GM20000 (cell line): Measurements from ENCODE around the gene ATP6V1G1.

Source experiments
- DNase-seq: peaks from one replicate; pipeline ENCODE4 v3.0.0; 2012; ENCODE audit warnings: low spot score
- TF ChIP-seq, protein P1 (sequence below): IDR thresholded peaks from 2 replicates; pipeline ENCODE4 v1.5.1; 2012; ENCODE audit warnings: mild to moderate bottlenecking, control low read depth; ENCODE audit errors: extremely low read depth, missing control alignments

ATP6V1G1 gene

DNA sequence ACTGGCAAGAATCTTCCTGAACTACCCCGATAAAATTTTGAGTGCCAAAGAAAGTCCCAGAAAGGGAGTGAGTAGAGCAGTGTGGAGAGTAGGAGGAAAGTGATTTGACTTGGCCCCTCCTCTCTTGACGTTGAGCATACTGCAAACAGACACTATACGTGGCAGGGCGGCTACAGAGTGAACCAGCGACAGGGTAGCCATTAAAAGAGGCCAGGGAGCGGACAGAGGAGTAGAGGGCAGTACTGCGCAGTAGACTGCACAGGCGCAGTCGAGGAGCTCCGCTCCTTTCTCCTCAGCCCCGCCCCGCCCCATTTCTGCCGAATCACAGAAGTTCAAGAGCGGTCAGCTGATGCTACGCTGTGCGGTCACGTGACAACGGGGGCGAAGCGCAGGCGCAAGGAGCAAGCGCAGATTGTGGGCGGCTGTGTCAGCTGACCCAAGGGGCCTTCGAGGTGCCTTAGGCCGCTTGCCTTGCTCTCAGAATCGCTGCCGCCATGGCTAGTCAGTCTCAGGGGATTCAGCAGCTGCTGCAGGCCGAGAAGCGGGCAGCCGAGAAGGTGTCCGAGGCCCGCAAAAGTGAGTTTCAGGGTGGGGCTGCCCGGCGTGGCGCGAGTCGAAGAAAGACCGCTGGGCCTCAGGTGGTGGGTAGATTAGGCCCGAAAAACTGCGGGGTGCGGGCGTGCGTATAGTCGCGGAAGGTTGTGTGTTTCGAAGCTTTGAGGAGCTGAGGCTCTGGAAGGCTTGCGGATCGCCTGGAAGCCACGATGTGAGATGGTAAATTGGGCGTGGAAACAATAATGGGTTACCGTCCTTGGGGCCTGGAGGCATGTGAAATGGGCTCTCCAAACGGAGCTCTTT is at the start of gene ATP6V1G1:
Gene ATP6V1G1 (plus strand): TSS at position 425 of the 858 bp plus-strand sequence. CDS start 70 bp downstream, at position 495.
- TF ChIP-seq, protein P1, sequence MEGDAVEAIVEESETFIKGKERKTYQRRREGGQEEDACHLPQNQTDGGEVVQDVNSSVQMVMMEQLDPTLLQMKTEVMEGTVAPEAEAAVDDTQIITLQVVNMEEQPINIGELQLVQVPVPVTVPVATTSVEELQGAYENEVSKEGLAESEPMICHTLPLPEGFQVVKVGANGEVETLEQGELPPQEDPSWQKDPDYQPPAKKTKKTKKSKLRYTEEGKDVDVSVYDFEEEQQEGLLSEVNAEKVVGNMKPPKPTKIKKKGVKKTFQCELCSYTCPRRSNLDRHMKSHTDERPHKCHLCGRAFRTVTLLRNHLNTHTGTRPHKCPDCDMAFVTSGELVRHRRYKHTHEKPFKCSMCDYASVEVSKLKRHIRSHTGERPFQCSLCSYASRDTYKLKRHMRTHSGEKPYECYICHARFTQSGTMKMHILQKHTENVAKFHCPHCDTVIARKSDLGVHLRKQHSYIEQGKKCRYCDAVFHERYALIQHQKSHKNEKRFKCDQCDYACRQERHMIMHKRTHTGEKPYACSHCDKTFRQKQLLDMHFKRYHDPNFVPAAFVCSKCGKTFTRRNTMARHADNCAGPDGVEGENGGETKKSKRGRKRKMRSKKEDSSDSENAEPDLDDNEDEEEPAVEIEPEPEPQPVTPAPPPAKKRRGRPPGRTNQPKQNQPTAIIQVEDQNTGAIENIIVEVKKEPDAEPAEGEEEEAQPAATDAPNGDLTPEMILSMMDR = no peak
- DNase-seq = peak; percentile 92

DNA sequence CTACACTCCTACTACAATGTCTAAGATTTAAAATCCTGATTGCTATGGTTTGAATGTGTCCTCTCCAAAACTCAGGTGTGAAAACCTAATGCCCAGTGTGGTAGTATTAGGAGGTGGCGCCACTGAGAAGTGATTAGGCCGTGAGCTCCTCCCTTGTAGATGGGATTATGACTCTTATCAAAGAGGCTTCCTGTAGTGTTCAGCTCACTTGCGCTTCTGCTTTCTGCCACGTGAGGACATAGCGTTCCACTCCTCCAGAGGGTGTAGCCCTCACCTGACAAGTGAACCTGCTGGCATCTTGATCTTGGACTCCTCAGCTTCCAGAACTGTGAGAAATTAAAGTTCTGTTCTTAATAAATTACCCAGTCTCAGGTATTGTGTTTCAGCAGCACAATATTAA is 49.3 kb upstream of the ATP6V1G1 start:
- DNase-seq = no peak
- TF ChIP-seq, protein P1 = no peak

- TF ChIP-seq, protein P1 = no peak
- DNase-seq = no peak
Observed at GRCh38 chr9:114539701-114540380, 47.7 kb upstream of the ATP6V1G1 start.

DNA sequence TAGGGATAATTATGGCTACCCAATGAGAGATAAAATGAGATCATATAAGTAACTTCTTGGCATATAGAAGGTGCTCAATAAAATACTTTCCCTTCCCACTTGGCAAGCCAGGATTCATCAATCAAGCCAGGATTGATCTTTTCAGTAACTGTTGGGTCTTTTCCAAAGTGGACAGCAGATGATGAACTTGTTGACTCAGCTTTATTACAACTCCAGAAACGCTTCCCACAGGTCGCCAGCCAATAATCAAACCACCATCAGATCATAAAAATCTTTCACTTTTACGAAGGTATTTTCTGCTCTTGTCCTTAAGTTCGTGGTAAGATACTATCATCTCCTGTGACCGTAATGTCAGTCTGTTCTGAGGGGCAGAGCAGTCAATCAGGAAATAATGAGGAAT is 42.5 kb upstream of the ATP6V1G1 start:
- no peak for DNase-seq
- TF ChIP-seq, protein P1 = no peak

DNA sequence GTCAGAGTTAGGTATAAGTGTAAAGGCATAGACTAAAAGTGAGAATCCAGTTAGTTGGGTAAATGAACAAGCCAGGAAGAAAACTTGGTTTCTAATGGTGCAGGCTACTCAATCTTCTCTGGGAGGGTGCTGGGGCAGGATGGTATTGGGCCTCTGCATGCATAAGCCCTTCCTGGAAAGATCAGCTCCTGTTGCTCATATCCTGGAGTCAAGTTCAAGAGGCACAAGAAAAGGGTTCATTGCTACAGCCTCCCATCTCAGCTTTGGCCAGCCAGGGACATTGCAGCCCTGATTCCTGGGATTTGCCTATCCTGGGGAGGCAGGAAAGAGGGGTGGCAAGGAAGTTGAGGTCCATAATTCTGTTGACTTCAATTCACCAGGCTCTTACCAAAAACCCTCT is 40.7 kb upstream of the ATP6V1G1 start:
- no peak for DNase-seq
- TF ChIP-seq, protein P1 = no peak

GRCh38 chr9:114549697-114550330 is 37.8 kb upstream of the ATP6V1G1 start:
- DNase-seq = no peak
- TF ChIP-seq, protein P1 = no peak
